ENCODE data around the gene SMTNL1. TPM values are rescaled to one million over a fixed set of nuclear protein-coding genes. Genes with fewer than 3 reads are reported as not detected.

Gene SMTNL1
- total RNA-seq, 3 donors from 2014 or later: not detected

- Histone ChIP-seq H3K4me1 (ENCODE audit: low read depth) (peaks cover 2% of the 10 kb centered on the region), H3K36me3 (ENCODE audit: low read depth) (no peaks in the 10 kb centered on the region), H3K9me3 (no peaks in the 10 kb centered on the region), H3K4me3 (no peak overlapping the region)
- intact Hi-C loops (cut with DNase I, micrococcal nuclease): no loop called here
- TF ChIP-seq, protein P1, sequence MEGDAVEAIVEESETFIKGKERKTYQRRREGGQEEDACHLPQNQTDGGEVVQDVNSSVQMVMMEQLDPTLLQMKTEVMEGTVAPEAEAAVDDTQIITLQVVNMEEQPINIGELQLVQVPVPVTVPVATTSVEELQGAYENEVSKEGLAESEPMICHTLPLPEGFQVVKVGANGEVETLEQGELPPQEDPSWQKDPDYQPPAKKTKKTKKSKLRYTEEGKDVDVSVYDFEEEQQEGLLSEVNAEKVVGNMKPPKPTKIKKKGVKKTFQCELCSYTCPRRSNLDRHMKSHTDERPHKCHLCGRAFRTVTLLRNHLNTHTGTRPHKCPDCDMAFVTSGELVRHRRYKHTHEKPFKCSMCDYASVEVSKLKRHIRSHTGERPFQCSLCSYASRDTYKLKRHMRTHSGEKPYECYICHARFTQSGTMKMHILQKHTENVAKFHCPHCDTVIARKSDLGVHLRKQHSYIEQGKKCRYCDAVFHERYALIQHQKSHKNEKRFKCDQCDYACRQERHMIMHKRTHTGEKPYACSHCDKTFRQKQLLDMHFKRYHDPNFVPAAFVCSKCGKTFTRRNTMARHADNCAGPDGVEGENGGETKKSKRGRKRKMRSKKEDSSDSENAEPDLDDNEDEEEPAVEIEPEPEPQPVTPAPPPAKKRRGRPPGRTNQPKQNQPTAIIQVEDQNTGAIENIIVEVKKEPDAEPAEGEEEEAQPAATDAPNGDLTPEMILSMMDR (IDR thresholded peaks at IDR 0.05): no peak
- no peak for ATAC-seq
- DNase-seq: no peak
Observed at GRCh38 chr11:57596266-57596885, 59.0 kb downstream of the SMTNL1 start.

DNA sequence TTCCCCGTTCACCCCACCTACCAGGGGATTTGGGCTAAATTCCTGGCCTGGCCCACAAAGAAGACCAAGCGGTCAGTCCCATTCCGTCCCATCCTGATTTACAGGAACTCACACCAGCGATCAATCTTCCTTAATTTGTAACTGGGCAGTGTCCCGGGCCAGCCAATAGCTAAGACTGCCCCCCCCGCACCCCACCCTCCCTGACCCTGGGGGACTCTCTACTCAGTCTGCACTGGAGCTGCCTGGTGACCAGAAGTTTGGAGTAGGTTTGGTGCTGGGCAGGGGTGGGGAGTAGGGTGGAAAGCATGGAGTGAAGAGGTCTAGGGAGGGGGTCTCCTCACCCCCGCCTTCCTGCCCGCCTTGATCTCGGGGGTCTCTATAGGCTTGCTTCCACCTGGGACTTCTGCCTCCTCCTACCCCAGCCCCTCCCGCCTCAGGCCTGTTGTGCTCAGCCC, 60.1 kb downstream of the SMTNL1 start, which contains the start of gene SERPING1:
SERPING1 (plus strand) TSS at position 225 of the 455 bp plus-strand sequence. CDS start 586 bp downstream, outside the sequence.
- Histone ChIP-seq H3K4me1 (ENCODE audit: low read depth) (peaks cover 2% of the 10 kb centered on the region), H3K36me3 (ENCODE audit: low read depth) (no peaks in the 10 kb centered on the region), H3K4me3 (no peak within 1 kb of the TSS), H3K9me3 (no peaks in the 10 kb centered on the region)
- ATAC-seq (peak; percentile 53), DNase-seq (peak; percentile 36 to 63 (median 43))
- intact Hi-C loops (cut with DNase I, micrococcal nuclease): no loop called here
- TF ChIP-seq, protein P1 (IDR thresholded peaks at IDR 0.05): no peak

GRCh38 chr11:57597916-57598830, 60.8 kb downstream of the SMTNL1 start:
- DNase-seq (peak; percentile 45 to 71 (median 59)), ATAC-seq (peak; percentile 82)
- Histone ChIP-seq H3K4me1 (ENCODE audit: low read depth) (peaks cover 2% of the 10 kb centered on the region), H3K9me3 (no peaks in the 10 kb centered on the region), H3K36me3 (ENCODE audit: low read depth) (no peaks in the 10 kb centered on the region), H3K4me3 (no peak overlapping the region)
- intact Hi-C loops (cut with DNase I, micrococcal nuclease): no loop called here
- TF ChIP-seq, protein P1 (IDR thresholded peaks at IDR 0.05): no peak

DNA sequence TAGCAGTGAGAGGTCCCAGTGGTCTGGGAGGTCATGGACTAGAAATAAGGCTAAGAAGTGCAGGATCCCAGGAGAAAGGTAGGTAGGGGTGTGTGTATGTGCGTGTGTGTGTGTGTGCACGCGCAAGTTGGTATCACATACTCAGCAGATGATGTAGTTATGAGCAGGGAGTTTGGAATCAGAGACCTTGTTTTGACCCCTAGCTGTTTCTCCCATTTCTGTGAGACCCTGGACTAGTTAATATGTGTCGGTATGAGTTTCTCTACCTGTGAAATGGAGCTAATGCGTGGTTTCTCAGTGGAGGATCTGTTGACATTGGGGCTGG, 61.4 kb downstream of the SMTNL1 start:
- TF ChIP-seq, protein P1 (IDR thresholded peaks at IDR 0.05): no peak
- Histone ChIP-seq H3K4me1 (ENCODE audit: low read depth) (peaks cover 2% of the 10 kb centered on the region), H3K9me3 (no peaks in the 10 kb centered on the region), H3K36me3 (ENCODE audit: low read depth) (no peaks in the 10 kb centered on the region), H3K4me3 (no peak overlapping the region)
- DNase-seq (no peak), ATAC-seq (peak; percentile 12)
- intact Hi-C loops (cut with DNase I, micrococcal nuclease): no loop called here

DNA sequence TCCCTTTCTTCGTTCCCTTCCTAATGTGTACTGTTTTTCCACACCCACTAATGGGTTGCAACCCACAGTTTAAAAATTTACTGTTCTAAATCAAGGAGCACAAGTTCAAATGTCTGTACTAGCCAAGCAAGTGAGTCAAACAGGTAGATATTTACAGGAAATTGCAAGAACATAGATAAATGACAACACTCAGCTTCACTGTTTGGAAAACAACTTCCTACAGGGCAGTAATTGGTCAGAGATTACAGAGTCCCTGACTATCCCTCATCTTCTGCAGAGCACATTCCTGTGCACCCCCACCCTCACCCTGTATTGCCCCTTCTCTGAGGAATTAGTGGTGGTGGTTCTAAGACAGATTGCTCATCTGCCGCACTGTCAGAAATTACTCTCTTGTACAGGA, 62.0 kb downstream of the SMTNL1 start:
- intact Hi-C loops (cut with DNase I, micrococcal nuclease): no loop called here
- Histone ChIP-seq H3K4me1 (ENCODE audit: low read depth) (peaks cover 2% of the 10 kb centered on the region), H3K36me3 (ENCODE audit: low read depth) (no peaks in the 10 kb centered on the region), H3K9me3 (no peaks in the 10 kb centered on the region), H3K4me3 (no peak overlapping the region)
- no peak for DNase-seq
- TF ChIP-seq, protein P1 (IDR thresholded peaks at IDR 0.05): no peak
- no peak for ATAC-seq

Other genes with a start within 250 kb of the SMTNL1 start
- 100 to 1,000 TPM in 1 of 3 donors, 10 to 100 TPM in 2; 90.0 to 149 (median 94.3) TPM for gene TNKS1BP1, start 212.6 kb upstream of the SMTNL1 start, total RNA-seq
- 10 to 100 TPM; 59.5 to 79.3 (median 65.8) TPM for gene SSRP1, start 201.7 kb upstream of the SMTNL1 start, total RNA-seq
- gene P2RX3, start 199.2 kb upstream of the SMTNL1 start, total RNA-seq: not detected
- gene PRG3, start 156.4 kb upstream of the SMTNL1 start, total RNA-seq: not detected
- under 1 TPM in 1 of 3 donors, not detected in 2; 0.24 TPM for gene PRG2, start 146.9 kb upstream of the SMTNL1 start, total RNA-seq
- gene SLC43A3, start 110.5 kb upstream of the SMTNL1 start, total RNA-seq: 10 to 100 TPM in 2 of 3 donors, 1 to 10 TPM in 1; 6.3 to 24.4 (median 16.9) TPM
- under 1 TPM; 0.38 to 0.73 (median 0.48) TPM for gene RTN4RL2, start 77.1 kb upstream of the SMTNL1 start, total RNA-seq
- gene SLC43A1, start 21.9 kb upstream of the SMTNL1 start, total RNA-seq: 10 to 100 TPM in 1 of 3 donors, 1 to 10 TPM in 2; 8.3 to 22.6 (median 9.9) TPM
- 10 to 100 TPM; 25.5 to 50.1 (median 49.9) TPM for gene TIMM10, start 6.8 kb upstream of the SMTNL1 start, total RNA-seq
- 10 to 100 TPM; 26.1 to 57.3 (median 53.9) TPM for gene UBE2L6, start 30.1 kb downstream of the SMTNL1 start, total RNA-seq
- 100 to 1,000 TPM in 2 of 3 donors, 10 to 100 TPM in 1; 31.0 to 224 (median 112) TPM for gene SERPING1, start 60.1 kb downstream of the SMTNL1 start, total RNA-seq
- gene YPEL4, start 112.3 kb downstream of the SMTNL1 start, total RNA-seq: 1 to 10 TPM in 1 of 3 donors, under 1 TPM in 2; 0.39 to 2.4 (median 0.58) TPM
- gene CLP1, start 120.2 kb downstream of the SMTNL1 start, total RNA-seq: 10 to 100 TPM; 10.0 to 13.1 (median 10.9) TPM
- gene ZDHHC5, start 130.5 kb downstream of the SMTNL1 start, total RNA-seq: 10 to 100 TPM; 75.5 to 83.0 (median 81.6) TPM
- gene MED19, start 174.6 kb downstream of the SMTNL1 start, total RNA-seq: 10 to 100 TPM; 10.7 to 14.6 (median 12.5) TPM
- 100 to 1,000 TPM in 2 of 3 donors, 10 to 100 TPM in 1; 83.6 to 119 (median 113) TPM for gene TMX2, start 175.0 kb downstream of the SMTNL1 start, total RNA-seq
- gene SELENOH, start 203.9 kb downstream of the SMTNL1 start, total RNA-seq: 10 to 100 TPM; 68.3 to 84.0 (median 79.2) TPM
- not detected for gene BTBD18, start 214.2 kb downstream of the SMTNL1 start, total RNA-seq
- 100 to 1,000 TPM; 311 to 545 (median 448) TPM for gene CTNND1, start 224.2 kb downstream of the SMTNL1 start, total RNA-seq